PC-9 (cell line): ENCODE measurements around the gene GMPPA. TPM values are rescaled to one million over a fixed set of nuclear protein-coding genes. Genes with fewer than 3 reads are reported as not detected.

Experiments
- BruUV-seq: library from RNA; stranded (reverse); fragments of 400-500 nt; replicated peaks from 2 replicates; lab custom pipeline; 2021; lab: Mats Ljungman, UMichigan
- CTCF ChIA-PET: fragments of 300-600 bp; sonication (Branson Sonifier 250); formaldehyde crosslinking; loops from one replicate; lab custom pipeline; 2022; ENCODE audit warnings: antibody characterized with exemption; lab: Charles Lee
- POLR2A ChIA-PET: fragments of 300-600 bp; sonication (Branson Sonifier 250); formaldehyde crosslinking; loops from one replicate; lab custom pipeline; 2022; ENCODE audit warnings: antibody characterized with exemption; ENCODE audit not compliant: unreplicated experiment; lab: Charles Lee
- DNase-seq, 2 experiments: peaks; one replicate each; pipeline versions ENCODE4 v3.0.0 to v3.0.0-alpha.2; 2015 to 2022; ENCODE audit warnings: mixed read lengths in 1 of 2
- H2AFZ ChIP-seq: fragments of 200-600 bp; sonication (generic); 2 replicates; pipeline ENCODE4 v1.8.1; 2017; ENCODE audit warnings: antibody characterized with exemption
- H3F3A ChIP-seq: fragments of 200-600 bp; sonication (generic); 2 replicates; pipeline ENCODE4 v1.8.1; 2017; ENCODE audit warnings: antibody characterized with exemption, mild to moderate bottlenecking, low read depth; ENCODE audit not compliant: insufficient read depth
- H3K27ac ChIP-seq: fragments of 200-600 bp; sonication (generic); 2 replicates; pipeline ENCODE4 v1.6.1; 2016; ENCODE audit warnings: mixed run types
- H3K27me3 ChIP-seq: fragments of 200-600 bp; sonication (generic); 2 replicates; pipeline ENCODE4 v1.6.1; 2016; ENCODE audit warnings: low read depth, mixed run types; ENCODE audit not compliant: insufficient read depth
- H3K36me3 ChIP-seq: fragments of 200-600 bp; sonication (generic); 2 replicates; pipeline ENCODE4 v1.6.1; 2016; ENCODE audit warnings: low read depth, mixed run types
- H3K4me1 ChIP-seq: fragments of 200-600 bp; sonication (generic); replicated peaks from 2 replicates; pipeline ENCODE4 v1.6.1; 2016; ENCODE audit warnings: mixed run types; ENCODE audit not compliant: insufficient read depth
- H3K4me2 ChIP-seq: fragments of 200-600 bp; sonication (generic); 2 replicates; pipeline ENCODE4 v1.6.1; 2017; ENCODE audit warnings: mixed run types
- H3K4me3 ChIP-seq: fragments of 200-600 bp; sonication (generic); 2 replicates; pipeline ENCODE4 v1.6.1; 2016; ENCODE audit warnings: mixed run types
- H3K79me2 ChIP-seq: fragments of 200-600 bp; sonication (generic); 2 replicates; pipeline ENCODE4 v1.6.1; 2017; ENCODE audit warnings: low read depth, mixed run types
- H3K9me2 ChIP-seq: fragments of 200-600 bp; sonication (generic); 2 replicates; pipeline ENCODE4 v1.8.1; 2017; ENCODE audit warnings: mild to moderate bottlenecking; ENCODE audit not compliant: insufficient read depth
- H3K9me3 ChIP-seq: fragments of 200-600 bp; sonication (generic); 2 replicates; pipeline ENCODE4 v1.8.1; 2016; ENCODE audit warnings: low read depth; ENCODE audit not compliant: insufficient read depth
- H4K20me1 ChIP-seq: fragments of 200-600 bp; sonication (generic); 2 replicates; pipeline ENCODE4 v1.8.1; 2017; ENCODE audit not compliant: insufficient read depth
- CTCF ChIP-seq: fragments of 200-600 bp; sonication (generic); conservative IDR thresholded peaks from 2 replicates; pipeline ENCODE4 v1.6.1; 2017; ENCODE audit warnings: mixed run types, antibody characterized with exemption, mild to moderate bottlenecking, moderate library complexity
- EZH2 ChIP-seq: fragments of 200-600 bp; sonication (generic); IDR thresholded peaks from 2 replicates; pipeline ENCODE4 v1.8.0; 2017; ENCODE audit warnings: antibody characterized with exemption, low read depth
- intact Hi-C: fragments of 100-400 bp; cut with micrococcal nuclease; formaldehyde crosslinking; loops from one replicate; pipeline ENCODE4 v1.10.0; 2022; ENCODE audit not compliant: unreplicated experiment
- total RNA-seq: library from RNA; stranded (reverse); gene quantifications from 2 replicates; pipeline ENCODE4 v1.2.3, GENCODE V29; 2021

Gene GMPPA
- total RNA-seq, 1 experiment from 2014 or later, result 57.2 TPM

DNA sequence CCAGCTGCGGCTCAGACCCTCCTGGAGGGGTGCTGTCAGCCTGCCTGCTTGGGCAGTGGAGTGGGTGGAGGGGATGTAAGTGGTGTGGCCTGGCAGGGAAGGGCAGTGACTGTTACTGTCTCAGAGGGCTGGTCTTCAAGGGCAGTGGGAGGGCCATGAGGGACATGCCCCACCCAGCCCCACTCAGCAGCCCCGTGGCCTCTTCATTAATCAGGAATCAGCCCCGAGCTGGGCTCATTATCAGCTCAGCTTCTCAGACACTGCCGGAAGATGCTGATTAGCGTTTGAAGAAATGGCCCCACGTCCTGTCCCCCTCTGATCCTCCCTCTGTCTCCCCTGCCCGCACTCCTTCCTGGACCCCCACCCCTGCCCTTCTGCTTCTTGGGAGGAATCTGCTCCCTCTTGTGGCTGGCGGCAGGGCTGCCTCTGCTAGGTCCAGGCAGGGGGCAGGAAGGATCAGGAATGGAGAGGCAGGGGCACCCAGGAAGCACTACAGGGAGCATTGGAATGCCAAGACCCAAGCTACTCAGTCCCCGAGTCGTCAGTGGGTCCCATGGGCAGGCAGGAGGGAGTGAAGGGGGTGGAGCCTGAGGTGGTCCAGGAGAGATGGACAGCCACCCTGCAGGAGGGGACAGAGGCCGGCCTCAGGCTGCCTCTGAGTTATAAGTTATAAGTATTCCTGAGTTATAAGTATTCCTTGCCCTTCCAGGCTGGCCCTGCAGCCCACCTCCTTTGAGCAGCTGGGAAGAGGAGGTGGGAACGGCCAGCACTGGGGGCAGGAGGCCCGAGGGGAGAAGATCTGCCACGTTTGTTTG lies 22.6 kb downstream of the GMPPA start:
- Histone ChIP-seq H3F3A (peaks cover 6% of the 10 kb centered on the region; the same call in 1 of the 2 replicates), H4K20me1 (no peaks in the 10 kb centered on the region), H3K27ac (no peak overlapping the region), H3K9me3 (no peaks in the 10 kb centered on the region), H3K9me2 (no peaks in the 10 kb centered on the region), H3K27me3 (peaks cover 24% of the 10 kb centered on the region), H3K4me1 (peaks cover 15% of the 10 kb centered on the region), H3K79me2 (no peaks in the 10 kb centered on the region), H3K36me3 (no peaks in the 10 kb centered on the region), H3K4me2 (peak overlapping the region; percentile 60), H3K4me3 (peak overlapping the region; percentile 11; the same call in 1 of the 2 replicates), H2AFZ (no peak overlapping the region)
- CTCF ChIA-PET, result interaction anchor here (0.5 to 1.5 kb wide), 11 partner anchors 11 to 119 kb away, joined by 3 to 9 read pairs (median 3); no protein-coding TSS in a partner anchor
- POLR2A ChIA-PET, result interaction anchor here (0.6 to 1.2 kb wide), 4 partner anchors 10 to 133 kb away, joined by 3 to 6 read pairs (median 4); no protein-coding TSS in a partner anchor
- intact Hi-C loops, result loop anchor here (1.0 to 5.0 kb wide), 2 partner anchors 23 to 64 kb away; partner anchors contain the start of gene GMPPA
- peak in 1 of 2 experiments; percentile 64 for DNase-seq
- TF ChIP-seq EZH2 (no peak), CTCF (peak; percentile 81)
- BruUV-seq, result no TSS peak

DNA sequence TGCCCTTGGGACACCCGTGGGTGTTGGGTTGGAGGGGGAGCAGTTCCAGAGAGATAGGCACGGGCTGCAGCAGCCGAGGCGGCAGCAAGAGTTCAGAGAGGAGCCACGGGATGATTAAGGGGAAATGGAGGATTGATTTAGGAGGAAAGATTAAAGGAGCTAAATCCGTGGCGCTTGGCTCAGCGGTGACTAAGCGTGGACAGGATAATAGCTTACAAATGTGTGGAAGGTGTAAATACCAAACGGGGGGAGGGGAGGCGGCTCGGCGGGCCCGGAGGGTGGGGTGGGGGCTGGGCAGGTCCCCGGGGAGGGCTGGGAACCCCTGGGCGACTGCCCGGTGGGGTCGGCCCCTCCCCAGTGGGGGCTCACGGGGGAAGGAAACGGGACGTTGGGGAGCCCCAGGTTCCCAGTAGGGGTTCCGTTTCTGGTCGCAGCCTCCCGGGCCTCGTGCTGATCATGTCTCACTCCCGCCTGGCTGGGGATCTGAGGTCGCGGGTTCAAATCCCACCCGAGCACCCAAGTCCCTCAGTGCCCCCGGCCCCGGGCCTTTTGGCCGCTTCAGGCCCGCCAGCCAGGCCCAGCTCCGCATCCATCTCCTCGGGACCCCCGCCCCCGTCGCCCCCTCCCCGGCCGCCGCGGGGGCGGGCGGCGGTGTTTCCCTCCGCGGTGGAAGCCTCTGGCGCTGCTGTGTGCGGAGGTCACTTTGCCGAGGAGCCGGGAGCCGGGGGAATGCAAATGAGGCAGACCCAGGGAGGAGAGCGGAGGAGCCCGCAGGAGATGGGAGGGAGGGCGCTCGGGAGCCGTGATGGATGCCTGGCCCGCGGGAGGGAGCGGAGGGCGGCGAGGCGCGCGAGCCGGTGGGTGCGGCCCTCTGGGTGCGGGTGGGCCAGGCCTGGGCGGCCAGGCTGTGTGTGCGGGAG lies 23.7 kb downstream of the GMPPA start:
- Histone ChIP-seq H3K79me2 (no peaks in the 10 kb centered on the region), H3K4me1 (peaks cover 15% of the 10 kb centered on the region), H4K20me1 (no peaks in the 10 kb centered on the region), H3F3A (peaks cover 6% of the 10 kb centered on the region; the same call in 1 of the 2 replicates), H3K9me2 (no peaks in the 10 kb centered on the region), H3K4me2 (peak overlapping the region; percentile 60), H3K36me3 (no peaks in the 10 kb centered on the region), H2AFZ (peak overlapping the region; percentile 66; the same call in 1 of the 2 replicates), H3K27me3 (peaks cover 15% of the 10 kb centered on the region), H3K9me3 (no peaks in the 10 kb centered on the region), H3K4me3 (peak overlapping the region; percentile 33; the same call in 1 of the 2 replicates), H3K27ac (no peak overlapping the region)
- no peak for TF ChIP-seq EZH2
- TF ChIP-seq CTCF, result no peak
- no TSS peak for BruUV-seq
- peak; percentile 29 to 41 for DNase-seq
- POLR2A ChIA-PET, result interaction anchor here (0.6 kb wide), 3 partner anchors 11 to 132 kb away, joined by 3 to 4 read pairs (median 3); no protein-coding TSS in a partner anchor
- intact Hi-C loops, result loop anchor here (5.0 kb wide), 1 partner anchor 65 kb away; no protein-coding TSS in a partner anchor
- CTCF ChIA-PET, result interaction anchor here (0.6 to 1.0 kb wide), 9 partner anchors 10 to 273 kb away, joined by 3 to 9 read pairs (median 4); no protein-coding TSS in a partner anchor
